GM19463 (cell line): ENCODE measurements around the gene IRF2BPL.

Experiments used
- ATAC-seq: cut with Tn5 transposase; IDR thresholded peaks from one replicate; pipeline ENCODE4 v1.9.1; 2021; ENCODE audit warnings: mild to moderate bottlenecking, moderate library complexity; ENCODE audit not compliant: unreplicated experiment

The IRF2BPL gene

DNA sequence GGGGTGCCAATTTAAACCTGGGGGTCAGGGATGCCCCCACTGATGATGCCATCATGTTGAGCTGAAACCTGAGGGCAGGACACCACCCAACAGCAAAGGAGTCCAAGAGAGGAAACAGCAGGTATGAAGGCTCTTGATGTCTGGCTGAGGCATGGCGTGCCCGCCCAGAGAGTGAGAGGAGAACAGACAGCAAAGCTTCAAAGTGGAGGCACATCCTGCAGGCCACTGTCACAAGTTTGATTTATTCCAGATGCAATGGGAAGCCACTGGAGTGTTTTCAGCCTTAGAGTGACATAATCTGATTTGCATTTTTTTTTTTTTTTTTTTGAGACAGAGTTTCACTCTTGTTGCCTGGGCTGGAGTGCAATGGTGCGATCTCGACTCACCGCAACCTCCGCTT lies 34.8 kb downstream of the IRF2BPL start:
- ATAC-seq = no peak

DNA sequence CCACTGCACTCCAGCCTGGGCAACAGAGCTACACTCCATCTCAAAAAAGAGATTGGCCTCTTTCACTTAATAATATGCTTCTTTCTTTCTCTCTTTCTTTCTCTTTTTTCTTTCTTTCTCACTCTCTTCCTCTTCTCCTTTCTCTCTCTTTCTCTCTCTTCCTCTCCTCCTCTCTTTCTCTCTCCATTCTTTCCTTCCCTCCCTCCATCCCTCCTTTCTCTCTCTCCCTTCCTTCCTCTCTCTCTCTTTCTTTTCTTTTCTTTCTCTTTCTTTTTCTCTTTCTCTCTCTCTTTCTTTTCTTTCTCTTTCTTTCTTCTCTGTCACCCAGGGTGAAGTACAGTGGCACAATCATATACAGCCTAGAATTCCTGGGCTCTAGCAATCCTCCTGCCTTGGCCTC lies 38.4 kb downstream of the IRF2BPL start:
- ATAC-seq = no peak

- ATAC-seq = no peak
Measured at GRCh38 chr14:76987956-76988520, 40.5 kb downstream of the IRF2BPL start.

DNA sequence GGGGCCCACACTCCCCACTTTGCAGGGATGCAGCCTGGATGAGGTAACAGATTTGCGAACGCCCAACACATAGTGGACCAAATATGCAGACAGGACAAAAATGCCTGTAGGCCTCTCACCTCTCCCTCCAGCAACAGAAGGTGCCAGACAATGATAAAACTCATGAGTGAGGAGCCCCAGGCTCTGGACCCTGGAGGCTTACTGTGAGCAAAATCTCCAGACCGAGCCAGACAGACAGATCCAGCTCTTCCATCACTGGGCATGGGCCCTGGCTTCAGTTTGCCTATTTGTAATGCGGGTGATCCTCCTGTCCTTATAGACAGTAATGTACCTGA lies 42.3 kb downstream of the IRF2BPL start:
- no peak for ATAC-seq

DNA sequence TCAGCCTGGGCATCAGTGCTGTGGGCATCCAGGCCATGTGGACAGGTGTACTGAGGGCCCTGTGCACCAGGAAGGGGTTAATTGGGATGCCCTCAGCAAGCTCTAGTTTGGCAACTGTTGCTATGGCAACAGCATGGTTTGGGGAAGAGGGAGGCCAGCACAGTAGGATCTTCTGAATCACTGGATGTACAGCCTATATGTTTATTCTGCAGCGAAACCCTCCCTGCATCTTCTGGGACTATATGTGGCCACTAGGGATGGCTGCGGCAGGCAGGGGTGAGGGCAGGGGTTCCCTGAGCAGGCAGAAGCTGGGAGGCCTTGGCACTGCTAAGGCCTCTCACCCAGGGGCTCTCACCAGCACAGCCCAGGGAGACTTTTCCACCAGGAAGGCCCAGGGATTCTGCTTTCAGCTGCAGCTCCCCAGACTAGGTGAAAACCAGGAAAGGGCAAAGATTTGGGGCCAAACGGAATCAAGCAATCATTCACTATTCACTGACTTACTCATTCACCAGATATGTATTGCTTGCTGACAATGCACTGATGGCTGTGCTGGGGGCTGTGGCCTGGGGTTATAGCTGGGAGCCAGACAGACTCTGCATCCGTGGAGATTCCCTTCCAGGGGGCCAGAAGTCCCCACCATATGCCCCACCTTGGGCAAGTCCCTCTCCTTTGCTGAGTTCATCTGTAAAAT lies 42.8 kb downstream of the IRF2BPL start:
- no peak for ATAC-seq

DNA sequence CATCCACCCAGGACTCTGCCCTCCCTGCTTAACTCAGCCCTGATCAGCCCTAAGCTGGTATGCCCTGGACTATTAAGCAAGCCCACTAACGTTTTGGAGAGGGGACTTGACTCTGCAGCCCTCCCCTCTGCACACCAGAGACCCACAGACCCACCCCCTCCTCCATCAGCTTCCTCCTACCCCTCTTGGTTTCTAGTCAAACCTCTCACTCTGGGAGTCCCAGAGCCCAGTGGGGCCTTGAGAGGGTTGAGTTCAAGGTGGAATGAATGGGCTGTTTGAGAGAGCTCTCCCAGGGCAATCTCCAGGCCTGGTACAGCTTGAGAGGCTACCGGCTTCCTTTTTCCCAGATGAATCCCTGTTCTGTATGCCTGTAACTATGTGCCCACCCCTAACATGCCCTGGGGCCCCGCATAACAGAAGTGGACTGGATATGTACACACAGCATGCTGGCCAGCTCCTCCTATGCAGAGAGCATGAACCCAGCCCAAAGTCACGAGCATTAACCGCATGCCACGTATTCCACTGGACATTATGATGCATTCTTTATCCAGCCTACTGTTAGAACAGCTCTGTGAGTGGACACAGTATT lies 43.6 kb downstream of the IRF2BPL start:
- ATAC-seq = no peak

- no peak for ATAC-seq
Measured at GRCh38 chr14:76984297-76984696, 44.2 kb downstream of the IRF2BPL start.

DNA sequence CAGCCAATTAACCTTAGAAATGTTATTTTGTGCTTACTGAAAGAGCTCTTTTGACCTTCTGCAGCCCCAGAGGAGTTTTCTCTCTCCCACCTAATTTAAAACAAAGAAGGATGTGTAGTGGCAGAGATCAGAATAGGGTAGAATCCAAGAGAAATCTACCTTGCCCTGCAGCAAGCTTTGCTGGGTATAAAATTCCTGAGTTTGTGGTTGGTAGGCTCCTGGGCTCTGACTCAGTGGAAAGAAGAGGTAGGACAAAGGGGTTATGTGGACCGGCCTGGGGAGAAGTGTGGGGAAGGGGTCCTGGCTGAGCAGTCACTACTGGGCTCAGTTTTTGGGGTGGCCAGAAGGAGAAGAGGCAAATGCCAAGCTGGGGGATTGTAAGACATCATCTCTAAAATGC lies 46.8 kb downstream of the IRF2BPL start:
- ATAC-seq = no peak

DNA sequence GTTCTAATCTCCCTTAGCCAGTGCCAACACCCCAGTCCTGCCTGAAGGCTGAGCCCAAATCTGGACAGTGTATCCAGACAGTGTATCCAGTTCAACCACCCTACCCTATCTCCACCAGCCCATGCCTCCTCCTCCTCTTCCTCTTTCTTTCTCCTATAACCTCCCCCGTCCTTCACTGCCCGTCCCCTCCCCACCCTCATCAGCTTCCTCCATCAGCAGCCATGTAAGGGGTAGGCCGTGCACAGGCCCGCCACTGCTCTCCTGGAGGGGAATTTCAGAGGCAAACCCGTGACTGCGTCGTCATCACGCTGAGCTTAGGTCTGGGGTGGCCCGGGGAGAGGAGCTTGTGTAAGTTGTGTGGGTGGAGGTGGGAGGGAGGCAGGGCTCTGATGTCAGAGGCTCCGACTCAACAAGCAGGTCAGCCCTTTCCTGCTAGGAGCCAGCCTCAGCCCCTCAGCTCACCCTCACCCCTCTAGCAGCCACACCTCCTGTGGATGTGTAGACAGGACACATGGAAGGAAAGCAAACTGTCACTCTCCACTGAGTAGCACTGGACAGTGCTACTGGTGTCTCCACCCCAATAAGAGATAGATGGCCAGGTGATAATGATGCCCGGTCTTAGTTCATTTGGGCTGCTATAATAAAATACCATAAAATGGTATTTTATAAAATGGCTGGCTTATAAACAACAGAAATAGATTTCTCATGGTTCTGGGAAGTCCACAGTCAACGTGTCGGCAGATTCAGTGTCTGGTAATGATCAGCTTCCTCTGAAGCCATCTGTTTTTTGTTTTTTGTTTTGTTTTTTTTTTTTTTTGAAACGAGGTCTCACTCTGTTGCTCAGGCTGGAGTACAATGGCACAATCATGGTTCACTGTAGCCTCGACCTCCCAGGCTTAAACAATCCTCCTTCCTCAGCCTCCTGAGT lies 50.5 kb downstream of the IRF2BPL start:
- peak; percentile 98 for ATAC-seq

DNA sequence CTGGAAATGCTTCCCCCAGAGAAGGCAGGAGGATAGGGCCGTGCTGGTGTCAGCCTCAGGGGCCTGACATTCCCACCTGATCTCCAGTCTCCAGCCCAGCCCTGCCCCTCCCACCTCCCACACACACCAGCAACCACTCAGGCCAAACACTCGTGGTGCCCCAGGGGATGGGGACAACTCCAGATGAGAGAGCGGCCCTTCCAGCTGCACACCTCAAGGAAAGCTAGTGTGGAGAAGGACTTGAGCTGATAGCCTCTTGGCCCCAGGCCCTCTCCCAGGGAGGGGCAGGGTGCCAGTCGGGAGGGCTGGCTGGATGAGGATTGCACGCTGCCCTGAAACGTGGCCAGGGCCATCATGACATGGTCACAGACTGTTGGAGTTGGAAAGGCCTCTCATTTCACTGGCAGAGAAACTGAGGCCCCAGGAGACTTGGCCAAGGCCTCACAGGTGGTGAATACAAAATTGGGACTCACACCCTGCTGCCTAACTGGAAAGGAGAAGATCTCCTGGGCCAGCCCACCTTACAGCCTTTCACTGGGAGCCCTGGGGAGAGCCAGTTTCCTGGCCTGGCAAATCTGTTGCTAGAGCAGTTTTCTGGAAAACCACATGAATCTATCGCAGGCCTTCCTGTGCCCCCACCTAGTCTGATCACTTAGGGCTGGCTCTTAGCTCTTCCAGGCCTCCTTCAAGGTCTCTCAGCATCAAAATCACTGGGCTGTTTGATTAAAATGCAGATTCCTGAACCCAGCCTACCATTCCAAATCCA lies 52.1 kb downstream of the IRF2BPL start:
- no peak for ATAC-seq

- ATAC-seq = no peak
Measured at GRCh38 chr14:76975812-76976211, 52.7 kb downstream of the IRF2BPL start.

DNA sequence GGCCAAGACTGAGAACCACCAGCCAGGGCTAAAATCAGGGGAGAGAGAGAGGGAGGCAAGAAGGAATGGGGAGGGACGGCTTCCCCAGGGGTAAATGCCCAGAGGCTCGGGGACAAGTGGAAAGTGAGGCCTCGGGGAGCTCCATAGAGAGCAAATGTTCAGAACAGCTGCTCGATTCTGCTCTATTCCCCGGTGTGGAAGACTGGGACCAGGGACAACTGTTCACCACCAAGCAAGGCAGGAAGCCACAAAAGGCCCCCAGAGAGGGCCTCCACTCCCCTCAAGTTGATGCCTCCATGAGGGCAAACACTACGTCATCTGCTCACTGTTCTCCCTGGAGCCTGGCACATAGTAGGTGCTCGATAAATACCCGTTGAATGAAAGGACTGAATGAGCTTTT lies 53.5 kb downstream of the IRF2BPL start:
- no peak for ATAC-seq
